IMR-90 (cell line): ENCODE data around the gene ANO2. TPM values are rescaled to one million over a fixed set of nuclear protein-coding genes. Genes with fewer than 3 reads are reported as not detected.

Experiments
- ATAC-seq: fragments of 200-7000 bp; cut with Tn5 transposase; 2 replicates; pipeline ENCODE4 v1.9.1; 2020; ENCODE audit warnings: low read depth, mild to moderate bottlenecking, moderate library complexity
- BruUV-seq: library from RNA; stranded (reverse); fragments of 400-500 nt; replicated peaks from 2 replicates; lab custom pipeline; 2021; lab: Mats Ljungman, UMichigan
- CTCF ChIA-PET: fragments of 300-600 bp; formaldehyde crosslinking; extraction: SDS; loops from one replicate; lab custom pipeline; 2021; ENCODE audit warnings: antibody characterized with exemption; lab: Yijun Ruan, JAX
- POLR2A ChIA-PET: fragments of 300-600 bp; sonication (Branson Sonifier 250); formaldehyde crosslinking; loops from one replicate; lab custom pipeline; 2022; ENCODE audit warnings: antibody characterized with exemption; ENCODE audit not compliant: unreplicated experiment; lab: Charles Lee
- DNase-seq: peaks from one replicate; pipeline ENCODE4 v3.0.0; 2013
- H2AFZ ChIP-seq: replicated peaks from 2 replicates; pipeline ENCODE3; 2013; ENCODE audit warnings: low read length, mild to moderate bottlenecking; ENCODE audit not compliant: poor library complexity
- H2AK5ac ChIP-seq: 2 replicates; pipeline ENCODE4 v1.6.1; 2013; ENCODE audit warnings: low read depth, low read length, inconsistent platforms
- H2AK9ac ChIP-seq: replicated peaks from 2 replicates; pipeline ENCODE3; 2013; ENCODE audit warnings: mild to moderate bottlenecking, low read depth, low read length, moderate library complexity; ENCODE audit not compliant: poor library complexity
- H2BK120ac ChIP-seq: 2 replicates; pipeline ENCODE4 v1.6.1; 2013; ENCODE audit warnings: low read depth, low read length, inconsistent platforms
- H2BK15ac ChIP-seq: 3 replicates; pipeline ENCODE4 v1.6.1; 2013; ENCODE audit warnings: low read depth, low read length, inconsistent platforms
- H2BK20ac ChIP-seq: 2 replicates; pipeline ENCODE4 v1.6.1; 2013; ENCODE audit warnings: low read depth, mild to moderate bottlenecking, inconsistent platforms, low read length, moderate library complexity
- H2BK5ac ChIP-seq: 2 replicates; pipeline ENCODE4 v1.6.1; 2013; ENCODE audit warnings: mild to moderate bottlenecking, low read depth, low read length, inconsistent platforms; ENCODE audit not compliant: poor library complexity, severe bottlenecking
- H3K14ac ChIP-seq: replicated peaks from 2 replicates; pipeline ENCODE4 v1.6.1; 2013; ENCODE audit warnings: low read depth, low read length, inconsistent platforms
- H3K18ac ChIP-seq: 2 replicates; pipeline ENCODE4 v1.6.1; 2013; ENCODE audit warnings: low read depth, low read length, control low read depth
- H3K23ac ChIP-seq: 2 replicates; pipeline ENCODE4 v1.6.1; 2013; ENCODE audit warnings: low read depth, low read length, inconsistent platforms
- H3K27ac ChIP-seq: 2 replicates; pipeline ENCODE4 v1.5.1; 2013; ENCODE audit warnings: mild to moderate bottlenecking, control low read depth, low read length; ENCODE audit not compliant: insufficient read depth
- H3K27me3 ChIP-seq: 2 replicates; pipeline ENCODE4 v1.6.1; 2013; ENCODE audit warnings: low read length; ENCODE audit not compliant: control insufficient read depth, insufficient read depth
- H3K36me3 ChIP-seq: 2 replicates; pipeline ENCODE4 v1.6.1; 2013; ENCODE audit warnings: low read length, mixed read lengths; ENCODE audit not compliant: control insufficient read depth, insufficient read depth
- H3K4ac ChIP-seq: 2 replicates; pipeline ENCODE4 v1.6.1; 2013; ENCODE audit warnings: low read depth, low read length, inconsistent platforms
- H3K4me1 ChIP-seq: 2 replicates; pipeline ENCODE4 v1.6.1; 2013; ENCODE audit warnings: low read length, mixed read lengths; ENCODE audit not compliant: control insufficient read depth, insufficient read depth
- H3K4me2 ChIP-seq: 2 replicates; pipeline ENCODE4 v1.6.1; 2013; ENCODE audit warnings: low read depth, mild to moderate bottlenecking, control low read depth, low read length, moderate library complexity
- H3K4me3 ChIP-seq: 2 replicates; pipeline ENCODE4 v1.5.1; 2013; ENCODE audit warnings: low read depth, mild to moderate bottlenecking, control low read depth, low read length, moderate library complexity; ENCODE audit not compliant: insufficient read depth
- H3K56ac ChIP-seq: 2 replicates; pipeline ENCODE4 v1.6.1; 2013; ENCODE audit warnings: low read length, inconsistent platforms; ENCODE audit not compliant: insufficient read depth; ENCODE audit errors: extremely low read depth
- H3K79me1 ChIP-seq, 2 experiments: 2 replicates each; pipeline ENCODE4 v1.6.1; 2013; ENCODE audit warnings: low read length in 2 of 2, inconsistent platforms in 1 of 2, low read depth in 1 of 2
- H3K9ac ChIP-seq: 2 replicates; pipeline ENCODE4 v1.6.1; 2013; ENCODE audit warnings: low read depth, low read length, control low read depth
- H3K9me1 ChIP-seq: 2 replicates; pipeline ENCODE4 v1.6.1; 2013; ENCODE audit warnings: low read length, inconsistent platforms; ENCODE audit not compliant: insufficient read depth
- H3K9me3 ChIP-seq: 2 replicates; pipeline ENCODE4 v1.6.1; 2013; ENCODE audit warnings: low read length; ENCODE audit not compliant: control insufficient read depth, insufficient read depth
- H4K20me1 ChIP-seq: 2 replicates; pipeline ENCODE4 v1.6.1; 2013; ENCODE audit warnings: low read length, inconsistent platforms; ENCODE audit not compliant: insufficient read depth
- H4K5ac ChIP-seq: 2 replicates; pipeline ENCODE4 v1.6.1; 2013; ENCODE audit warnings: mild to moderate bottlenecking, low read depth, low read length, control low read depth
- H4K8ac ChIP-seq, 2 experiments: 2 replicates each; pipeline ENCODE4 v1.6.1; 2013; ENCODE audit warnings: low read depth in 2 of 2, low read length in 2 of 2, control low read depth in 1 of 2, inconsistent platforms in 1 of 2
- H4K91ac ChIP-seq: 2 replicates; pipeline ENCODE4 v1.6.1; 2013; ENCODE audit warnings: low read depth, low read length, inconsistent platforms; ENCODE audit not compliant: insufficient read depth
- CEBPB ChIP-seq: IDR thresholded peaks from 2 replicates; pipeline ENCODE4 v1.6.1; 2012; ENCODE audit warnings: low read depth, low read length, improper control_type of control experiment
- WGBS, 2 experiments: methylation state at CpG; one replicate each; pipeline versions ENCODE4 v1.1.5 to v1.1.7; 2013; ENCODE audit warnings: missing lambda C conversion rate in 2 of 2; ENCODE audit not compliant: insufficient read length in 1 of 2; ENCODE audit errors: extremely low coverage in 2 of 2; 5-methylcytosine and 5-hydroxymethylcytosine counted together
- dilution Hi-C: fragments of 300-500 bp; cut with HindIII; formaldehyde crosslinking; loops from one replicate; pipeline ENCODE4 v1.14.3; 2018; ENCODE audit warnings: low sequenced_read_pairs; ENCODE audit not compliant: unreplicated experiment
- in situ Hi-C: fragments of 300-500 bp; cut with MboI; formaldehyde crosslinking; loops from 3 replicates; pipeline ENCODE4 v1.14.3; 2019; ENCODE audit warnings: low sequenced_read_pairs, inconsistent platforms, mixed read lengths
- intact Hi-C: fragments of 100-400 bp; cut with micrococcal nuclease; formaldehyde crosslinking; loops from 2 replicates; pipeline ENCODE4 v1.10.0; 2022
- polyA plus RNA-seq, 3 experiments: library from polyadenylated mRNA; depleted of rRNA; stranded (reverse); fragments of >200 nt; gene quantifications; 2 replicates each; pipeline ENCODE4 v1.2.3, GENCODE V29; 2012; ENCODE audit warnings: low replicate concordance in 1 of 3
- total RNA-seq: library from RNA; depleted of rRNA; stranded (reverse); fragments of >200 nt; gene quantifications from 2 replicates; pipeline ENCODE4 v1.2.3, GENCODE V29; 2012
- TF ChIP-seq, protein P1 (sequence below): fragments of 150-350 bp; IDR thresholded peaks from 2 replicates; pipeline ENCODE4 v1.6.1; 2017; ENCODE audit warnings: mild to moderate bottlenecking, antibody characterized with exemption, low read length, low read depth

The ANO2 gene
- total and polyA plus RNA-seq, 2 of the 4 experiments (the other 2 are of a cell fraction), result 0.22 TPM; not detected in 1

DNA sequence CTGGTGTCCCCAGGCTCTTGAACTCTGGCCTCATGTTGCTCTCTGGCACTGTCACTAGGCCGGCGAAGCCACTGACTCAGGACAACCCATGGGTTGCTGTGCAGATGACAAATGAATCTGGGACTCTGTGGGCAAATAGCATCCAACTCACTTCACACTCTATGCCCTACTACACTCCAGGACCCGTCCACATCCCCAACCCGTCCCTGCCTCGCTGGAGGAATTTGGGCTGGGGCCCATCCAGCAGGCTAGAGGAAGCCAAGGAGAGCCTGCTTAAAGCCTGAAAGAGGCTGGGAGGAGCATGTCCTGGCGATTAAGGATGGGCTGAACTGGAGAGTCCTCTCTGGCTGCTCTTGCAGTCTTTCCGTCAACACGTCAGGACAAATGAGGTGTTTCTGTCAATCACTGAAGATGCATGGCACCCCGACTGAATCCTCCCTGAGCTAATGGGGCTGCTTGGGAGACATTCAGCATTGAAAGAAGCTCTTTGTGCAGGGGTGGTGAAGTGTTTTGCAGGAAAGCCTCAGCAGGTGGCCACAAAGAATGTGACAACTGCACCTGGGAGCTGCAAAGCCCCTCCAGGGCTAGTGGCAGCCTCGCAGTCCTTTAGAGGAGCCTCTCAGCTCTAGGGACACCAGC is 71.7 kb downstream of the ANO2 start:
- intact Hi-C loops (loop anchor here (2.0 kb wide), 1 partner anchor 445 kb away; no protein-coding TSS in a partner anchor), dilution Hi-C loops (no loop called here), in situ Hi-C loops (no loop called here)
- DNase-seq, result no peak
- Histone ChIP-seq H3K18ac (no peak overlapping the region), H3K36me3 (no peaks in the 10 kb centered on the region), H2AFZ (no peak overlapping the region), H3K9me3 (no peaks in the 10 kb centered on the region), H2AK5ac (no peak overlapping the region), H3K79me1 (no peaks in the 10 kb centered on the region), H3K27ac (no peak overlapping the region), H3K23ac (no peak overlapping the region), H4K8ac (no peak overlapping the region), H3K9ac (no peak overlapping the region), H3K4ac (no peak overlapping the region), H2BK20ac (no peak overlapping the region), H2BK15ac (no peak overlapping the region), H3K56ac (no peak overlapping the region), H4K20me1 (no peaks in the 10 kb centered on the region), H2BK120ac (no peak overlapping the region), H2BK5ac (no peak overlapping the region), H3K4me2 (no peak overlapping the region), H3K27me3 (peaks cover 10% of the 10 kb centered on the region), H3K9me1 (no peaks in the 10 kb centered on the region), H3K14ac (no peak overlapping the region), H3K4me3 (no peak overlapping the region), H4K5ac (no peak overlapping the region), H2AK9ac (no peak overlapping the region), H3K4me1 (no peaks in the 10 kb centered on the region), H4K91ac (no peak overlapping the region)
- BruUV-seq, result no TSS peak
- WGBS, 2 experiments, result 20% methylated on average over 3 of the region's 10 CpGs; no CpG with 5 or more reads in 1 of the 2 experiments
- POLR2A ChIA-PET, result no interaction called here
- TF ChIP-seq, protein P1, sequence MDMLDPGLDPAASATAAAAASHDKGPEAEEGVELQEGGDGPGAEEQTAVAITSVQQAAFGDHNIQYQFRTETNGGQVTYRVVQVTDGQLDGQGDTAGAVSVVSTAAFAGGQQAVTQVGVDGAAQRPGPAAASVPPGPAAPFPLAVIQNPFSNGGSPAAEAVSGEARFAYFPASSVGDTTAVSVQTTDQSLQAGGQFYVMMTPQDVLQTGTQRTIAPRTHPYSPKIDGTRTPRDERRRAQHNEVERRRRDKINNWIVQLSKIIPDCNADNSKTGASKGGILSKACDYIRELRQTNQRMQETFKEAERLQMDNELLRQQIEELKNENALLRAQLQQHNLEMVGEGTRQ, result no peak
- no peak for TF ChIP-seq CEBPB
- no peak for ATAC-seq
- CTCF ChIA-PET, result no interaction called here
